ENCODE data around the gene ANAPC4. TPM values are rescaled to one million over a fixed set of nuclear protein-coding genes. Genes with fewer than 3 reads are reported as not detected.

Gene ANAPC4
- polyA plus RNA-seq, 1 donor (not counting 4 experiments of a cell fraction or from before 2014, with no cell fraction given): 26.9 TPM

GRCh38 chr4:25402521-25402920 is 25.5 kb downstream of the ANAPC4 start:
- Histone ChIP-seq H2AFZ (ENCODE audit: control insufficient read depth, low read length) (no peak overlapping the region), H3K9me3 (ENCODE audit: control insufficient read depth, low read depth, low read length) (no peaks in the 10 kb centered on the region), H3K4me2 (ENCODE audit: control insufficient read depth, extremely low read depth, insufficient read depth, low read depth, low read length) (no peak overlapping the region), H3K4me1 (ENCODE audit: control insufficient read depth, extremely low read depth, insufficient read depth, low read length) (no peaks in the 10 kb centered on the region), H3K4me3 (ENCODE audit: control insufficient read depth in 2 of 3, extremely low read depth in 1 of 3, insufficient read depth in 2 of 3, low read depth in 1 of 3, low read length in 3 of 3) (no peak overlapping the region), H3K27me3 (ENCODE audit: control insufficient read depth, extremely low read depth, insufficient read depth, low read length) (no peaks in the 10 kb centered on the region), H3K79me2 (ENCODE audit: control insufficient read depth, insufficient read depth, low read length) (no peaks in the 10 kb centered on the region), H3K9ac (ENCODE audit: control insufficient read depth, extremely low read depth, insufficient read depth, low read length) (no peak overlapping the region), H3K27ac (ENCODE audit: control insufficient read depth, insufficient read depth, low read length) (no peak overlapping the region), H4K20me1 (ENCODE audit: control insufficient read depth, extremely low read depth, insufficient read depth, low read length) (no peaks in the 10 kb centered on the region), H3K9me1 (ENCODE audit: control insufficient read depth, extremely low read depth, insufficient read depth, low read length) (no peaks in the 10 kb centered on the region), H3K36me3 (ENCODE audit: control insufficient read depth in 2 of 2, extremely low read depth in 1 of 2, insufficient read depth in 2 of 2, low read length in 2 of 2) (peaks cover 0 to 13% of the 10 kb centered on the region in 2 experiments)
- FAIRE-seq: no peak
- no peak for TF ChIP-seq EZH2 (IDR thresholded peaks at IDR 0.05; ENCODE audit: low read length)
- no peak for TF ChIP-seq CTCF (optimal IDR thresholded peaks at IDR 0.05 in 1 of 3, IDR thresholded peaks at IDR 0.05 in 1 of 3, conservative IDR thresholded peaks at IDR 0.05 in 1 of 3; ENCODE audit: extremely low read depth in 1 of 3, insufficient read depth in 2 of 3, low read length in 3 of 3)
- dilution Hi-C loops (cut with MboI; ENCODE audit: extremely low pct_ligation_motif_present, low sequenced_read_pairs): no loop called here
- no peak for DNase-seq (ENCODE audit: low read depth, low spot score)

GRCh38 chr4:25403699-25404098 is 26.6 kb downstream of the ANAPC4 start:
- H3K4me1 ChIP-seq (ENCODE audit: control insufficient read depth, extremely low read depth, insufficient read depth, low read length): no peaks in the 10 kb centered on the region
- no peak overlapping the region for H3K4me3 ChIP-seq (ENCODE audit: control insufficient read depth in 2 of 3, extremely low read depth in 1 of 3, insufficient read depth in 2 of 3, low read depth in 1 of 3, low read length in 3 of 3)
- H3K27ac ChIP-seq (ENCODE audit: control insufficient read depth, insufficient read depth, low read length): no peak overlapping the region
- H3K36me3 ChIP-seq (ENCODE audit: control insufficient read depth in 2 of 2, extremely low read depth in 1 of 2, insufficient read depth in 2 of 2, low read length in 2 of 2): peaks cover 3 to 9% of the 10 kb centered on the region in 2 experiments
- H4K20me1 ChIP-seq (ENCODE audit: control insufficient read depth, extremely low read depth, insufficient read depth, low read length): no peaks in the 10 kb centered on the region
- H3K4me2 ChIP-seq (ENCODE audit: control insufficient read depth, extremely low read depth, insufficient read depth, low read depth, low read length): no peak overlapping the region
- no peaks in the 10 kb centered on the region for H3K9me1 ChIP-seq (ENCODE audit: control insufficient read depth, extremely low read depth, insufficient read depth, low read length)
- FAIRE-seq (no peak), DNase-seq (ENCODE audit: low read depth, low spot score) (no peak)
- no peaks in the 10 kb centered on the region for H3K79me2 ChIP-seq (ENCODE audit: control insufficient read depth, insufficient read depth, low read length)
- no peaks in the 10 kb centered on the region for H3K9me3 ChIP-seq (ENCODE audit: control insufficient read depth, low read depth, low read length)
- dilution Hi-C loops (cut with MboI; ENCODE audit: extremely low pct_ligation_motif_present, low sequenced_read_pairs): no loop called here
- TF ChIP-seq EZH2 (IDR thresholded peaks at IDR 0.05; ENCODE audit: low read length) (no peak), CTCF (optimal IDR thresholded peaks at IDR 0.05 in 1 of 3, IDR thresholded peaks at IDR 0.05 in 1 of 3, conservative IDR thresholded peaks at IDR 0.05 in 1 of 3; ENCODE audit: extremely low read depth in 1 of 3, insufficient read depth in 2 of 3, low read length in 3 of 3) (no peak)
- no peaks in the 10 kb centered on the region for H3K27me3 ChIP-seq (ENCODE audit: control insufficient read depth, extremely low read depth, insufficient read depth, low read length)
- H2AFZ ChIP-seq (ENCODE audit: control insufficient read depth, low read length): no peak overlapping the region
- H3K9ac ChIP-seq (ENCODE audit: control insufficient read depth, extremely low read depth, insufficient read depth, low read length): no peak overlapping the region

Measured in keratinocyte (primary cell).